Liver (tissue), 9 donors: ENCODE results near the gene GPM6B. TPM values are rescaled to one million over a fixed set of nuclear protein-coding genes. Genes with fewer than 3 reads are reported as not detected.

ENCODE experiments used
- DNase-seq: peaks from one replicate; pipeline ENCODE4 v3.0.0-alpha.2; 2017; ENCODE audit warnings: low spot score
- H3K27ac ChIP-seq, 2 donors: one replicate each; pipeline ENCODE4 v1.7.0; 2013; ENCODE audit warnings: inconsistent platforms in 2 of 2, low read length in 2 of 2, control low read depth in 1 of 2, low read depth in 1 of 2, mild to moderate bottlenecking in 1 of 2
- H3K27me3 ChIP-seq, 4 donors: one replicate each; pipeline versions ENCODE4 v1.6.1 to v1.7.0; 2013; ENCODE audit warnings: low read length in 3 of 4, inconsistent platforms in 1 of 4, mild to moderate bottlenecking in 1 of 4, moderate library complexity in 1 of 4; ENCODE audit not compliant: control insufficient read depth in 4 of 4, insufficient read depth in 4 of 4
- H3K36me3 ChIP-seq, 4 donors: one replicate each; pipeline versions ENCODE4 v1.6.1 to v1.7.0; 2013; ENCODE audit warnings: low read length in 3 of 4, mild to moderate bottlenecking in 3 of 4, low read depth in 1 of 4, moderate library complexity in 1 of 4; ENCODE audit not compliant: control insufficient read depth in 4 of 4, insufficient read depth in 3 of 4
- H3K4me1 ChIP-seq, 4 donors: one replicate each; pipeline versions ENCODE4 v1.6.1 to v1.7.0; 2013; ENCODE audit warnings: low read length in 3 of 4, mild to moderate bottlenecking in 3 of 4, moderate library complexity in 1 of 4; ENCODE audit not compliant: control insufficient read depth in 4 of 4, insufficient read depth in 4 of 4
- H3K4me3 ChIP-seq, 3 donors: one replicate each; pipeline versions ENCODE4 v1.6.1 to v1.7.0; 2013; ENCODE audit warnings: low read length in 3 of 3, control low read depth in 1 of 3, low read depth in 1 of 3, mild to moderate bottlenecking in 1 of 3
- H3K9ac ChIP-seq, 2 donors: one replicate each; pipeline ENCODE4 v1.7.0; 2013; ENCODE audit warnings: low read length in 2 of 2, mild to moderate bottlenecking in 2 of 2, moderate library complexity in 2 of 2, control low read depth in 1 of 2, low read depth in 1 of 2
- H3K9me3 ChIP-seq, 4 donors: one replicate each; pipeline versions ENCODE4 v1.6.1 to v1.7.0; 2013; ENCODE audit warnings: low read length in 3 of 4; ENCODE audit not compliant: control insufficient read depth in 4 of 4
- ATF3 ChIP-seq: IDR thresholded peaks from 2 replicates; pipeline ENCODE4 v1.6.1; 2016; ENCODE audit warnings: antibody characterized with exemption
- CTCF ChIP-seq: fragments of 150-350 bp; IDR thresholded peaks from 2 replicates; pipeline ENCODE4 v1.5.1; 2017; ENCODE audit warnings: improper control_type of control experiment, low read depth, low read length; ENCODE audit not compliant: missing input control
- EGR1 ChIP-seq, 2 donors: IDR thresholded peaks; 2 replicates each; pipeline ENCODE4 v1.6.1; 2016 to 2018; ENCODE audit warnings: antibody characterized with exemption in 2 of 2, low read depth in 2 of 2
- FOXA1 ChIP-seq: IDR thresholded peaks from 2 replicates; pipeline ENCODE4 v1.6.1; 2016; ENCODE audit warnings: antibody characterized with exemption
- FOXA2 ChIP-seq: IDR thresholded peaks from 2 replicates; pipeline ENCODE4 v1.6.1; 2016; ENCODE audit warnings: antibody characterized with exemption
- GABPA ChIP-seq, 2 donors: IDR thresholded peaks in 1 of 2; conservative IDR thresholded peaks in 1 of 2; 2 replicates each; pipeline ENCODE4 v1.6.1; 2016; ENCODE audit warnings: antibody characterized with exemption in 2 of 2, mild to moderate bottlenecking in 1 of 2, moderate library complexity in 1 of 2
- HNF4A ChIP-seq, 2 donors: conservative IDR thresholded peaks; 2 replicates each; pipeline ENCODE4 v1.6.1; 2016; ENCODE audit warnings: antibody characterized with exemption in 2 of 2, mild to moderate bottlenecking in 2 of 2
- HNF4G ChIP-seq: IDR thresholded peaks from 2 replicates; pipeline ENCODE4 v1.6.1; 2016; ENCODE audit warnings: antibody characterized with exemption
- JUND ChIP-seq, 2 donors: IDR thresholded peaks; 2 replicates each; pipeline ENCODE4 v1.6.1; 2016; ENCODE audit warnings: antibody characterized with exemption in 2 of 2
- MAX ChIP-seq: IDR thresholded peaks from 2 replicates; pipeline ENCODE4 v1.6.1; 2016; ENCODE audit warnings: antibody characterized with exemption
- NR2F2 ChIP-seq: IDR thresholded peaks from 2 replicates; pipeline ENCODE4 v1.6.1; 2016; ENCODE audit warnings: antibody characterized with exemption
- RAD21 ChIP-seq, 2 donors: IDR thresholded peaks; 2 replicates each; pipeline ENCODE4 v1.6.1; 2016; ENCODE audit warnings: antibody characterized with exemption in 2 of 2, mild to moderate bottlenecking in 2 of 2
- RXRA ChIP-seq, 2 donors: IDR thresholded peaks; 2 replicates each; pipeline ENCODE4 v1.6.1; 2017 to 2018; ENCODE audit warnings: antibody characterized with exemption in 2 of 2, mild to moderate bottlenecking in 1 of 2
- SP1 ChIP-seq: IDR thresholded peaks from 2 replicates; pipeline ENCODE4 v1.6.1; 2018; ENCODE audit warnings: antibody characterized with exemption, mild to moderate bottlenecking
- TAF1 ChIP-seq: conservative IDR thresholded peaks from 2 replicates; pipeline ENCODE4 v1.6.1; 2016; ENCODE audit warnings: antibody characterized with exemption, mild to moderate bottlenecking
- YY1 ChIP-seq: IDR thresholded peaks from 2 replicates; pipeline ENCODE4 v1.6.1; 2016; ENCODE audit warnings: antibody characterized with exemption, mild to moderate bottlenecking
- WGBS: extraction: QIAGEN DNeasy Blood & Tissue Kit; methylation state at CpG from one replicate; pipeline ENCODE4 v1.1.7; 2013; 5-methylcytosine and 5-hydroxymethylcytosine counted together
- polyA plus RNA-seq, 2 donors: library from polyadenylated mRNA; stranded (reverse) in 1 of 2; unstranded in 1 of 2; fragments of 200-250 nt in 1 of 2; fragments of >200 nt in 1 of 2; fragmentation: Nextera tagmentation in 1 of 2; extraction: Ambion mirVana in 1 of 2; gene quantifications; one replicate each; pipeline versions ENCODE4 v1.2.1 to v1.2.3, GENCODE V29; 2013 to 2015
- total RNA-seq, 2 donors: library from RNA; depleted of rRNA; stranded (reverse); fragments of >200 nt; gene quantifications; one replicate each; pipeline ENCODE4 v1.2.3, GENCODE V29; 2014
- TF ChIP-seq, protein P1 (sequence below): IDR thresholded peaks from 2 replicates; pipeline ENCODE4 v1.6.1; 2016; ENCODE audit warnings: antibody characterized with exemption
- TF ChIP-seq, protein P2 (sequence below): IDR thresholded peaks from 2 replicates; pipeline ENCODE4 v1.6.1; 2016; ENCODE audit warnings: antibody characterized with exemption, mild to moderate bottlenecking
- donor health status: healthy.
- donor health status: healthy.
- donor health status: healthy.
- donor health status: healthy.
- donor health status: healthy.

Gene GPM6B
- total and polyA plus RNA-seq, 4 donors = 0.42 to 2.3 (median 0.72) TPM

DNA sequence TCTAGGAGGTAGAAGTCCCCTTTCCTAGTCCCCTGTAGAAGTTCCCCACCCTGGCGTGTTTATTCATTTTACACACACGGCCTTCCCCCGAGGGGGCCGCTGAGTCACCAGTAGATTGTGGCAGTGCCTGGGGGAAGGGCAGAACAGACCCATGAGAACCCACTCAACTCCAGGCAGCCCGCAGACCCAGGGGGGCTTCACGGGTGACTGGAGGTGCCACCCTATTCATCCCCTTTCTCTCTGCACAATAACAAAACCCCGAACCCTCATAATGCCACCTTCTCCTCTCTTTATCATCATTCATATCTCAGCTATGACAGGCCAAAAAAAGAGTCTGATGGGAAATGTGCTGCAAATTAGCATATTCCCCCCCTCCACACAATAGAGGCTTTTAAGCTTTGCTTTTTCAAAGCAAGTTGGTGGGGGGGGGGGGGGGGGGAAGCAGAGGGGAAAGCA, 20.4 kb upstream of the GPM6B start (continued):
- no peak for TF ChIP-seq YY1
- no peak for TF ChIP-seq SP1
- no peak for TF ChIP-seq NR2F2
- TF ChIP-seq CTCF = no peak
- no peak for TF ChIP-seq HNF4G
- no peak for TF ChIP-seq TAF1
- TF ChIP-seq ATF3 = no peak
- TF ChIP-seq JUND (IDR thresholded peaks at IDR 0.05) = no peak

GRCh38 chrX:13836575-13836974, 19.7 kb upstream of the GPM6B start:
- H3K4me3 ChIP-seq = no peak overlapping the region
- peaks cover 0 to 2% (median 0%) of the 10 kb centered on the region in 4 donors for H3K27me3 ChIP-seq
- no peak overlapping the region for H3K27ac ChIP-seq
- H3K9ac ChIP-seq = no peak overlapping the region
- H3K36me3 ChIP-seq = no peaks in the 10 kb centered on the region
- H3K4me1 ChIP-seq = no peaks in the 10 kb centered on the region
- DNase-seq = no peak
- H3K9me3 ChIP-seq = peaks cover 0 to 3% (median 0%) of the 10 kb centered on the region in 4 donors
- TF ChIP-seq HNF4G (no peak), MAX (no peak), JUND (IDR thresholded peaks at IDR 0.05) (no peak), GABPA (IDR thresholded peaks at IDR 0.05 in 1 of 2, conservative IDR thresholded peaks at IDR 0.05 in 1 of 2) (no peak), YY1 (no peak), CTCF (no peak), TAF1 (no peak), NR2F2 (no peak), FOXA2 (no peak), HNF4A (conservative IDR thresholded peaks at IDR 0.05) (no peak), RAD21 (IDR thresholded peaks at IDR 0.05) (no peak), EGR1 (IDR thresholded peaks at IDR 0.05; ENCODE audit: low read depth in 2 of 2) (no peak), RXRA (IDR thresholded peaks at IDR 0.05) (no peak), SP1 (no peak), ATF3 (no peak), FOXA1 (no peak)
- TF ChIP-seq, protein P1, sequence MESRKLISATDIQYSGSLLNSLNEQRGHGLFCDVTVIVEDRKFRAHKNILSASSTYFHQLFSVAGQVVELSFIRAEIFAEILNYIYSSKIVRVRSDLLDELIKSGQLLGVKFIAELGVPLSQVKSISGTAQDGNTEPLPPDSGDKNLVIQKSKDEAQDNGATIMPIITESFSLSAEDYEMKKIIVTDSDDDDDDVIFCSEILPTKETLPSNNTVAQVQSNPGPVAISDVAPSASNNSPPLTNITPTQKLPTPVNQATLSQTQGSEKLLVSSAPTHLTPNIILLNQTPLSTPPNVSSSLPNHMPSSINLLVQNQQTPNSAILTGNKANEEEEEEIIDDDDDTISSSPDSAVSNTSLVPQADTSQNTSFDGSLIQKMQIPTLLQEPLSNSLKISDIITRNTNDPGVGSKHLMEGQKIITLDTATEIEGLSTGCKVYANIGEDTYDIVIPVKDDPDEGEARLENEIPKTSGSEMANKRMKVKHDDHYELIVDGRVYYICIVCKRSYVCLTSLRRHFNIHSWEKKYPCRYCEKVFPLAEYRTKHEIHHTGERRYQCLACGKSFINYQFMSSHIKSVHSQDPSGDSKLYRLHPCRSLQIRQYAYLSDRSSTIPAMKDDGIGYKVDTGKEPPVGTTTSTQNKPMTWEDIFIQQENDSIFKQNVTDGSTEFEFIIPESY = no peak
- TF ChIP-seq, protein P2, sequence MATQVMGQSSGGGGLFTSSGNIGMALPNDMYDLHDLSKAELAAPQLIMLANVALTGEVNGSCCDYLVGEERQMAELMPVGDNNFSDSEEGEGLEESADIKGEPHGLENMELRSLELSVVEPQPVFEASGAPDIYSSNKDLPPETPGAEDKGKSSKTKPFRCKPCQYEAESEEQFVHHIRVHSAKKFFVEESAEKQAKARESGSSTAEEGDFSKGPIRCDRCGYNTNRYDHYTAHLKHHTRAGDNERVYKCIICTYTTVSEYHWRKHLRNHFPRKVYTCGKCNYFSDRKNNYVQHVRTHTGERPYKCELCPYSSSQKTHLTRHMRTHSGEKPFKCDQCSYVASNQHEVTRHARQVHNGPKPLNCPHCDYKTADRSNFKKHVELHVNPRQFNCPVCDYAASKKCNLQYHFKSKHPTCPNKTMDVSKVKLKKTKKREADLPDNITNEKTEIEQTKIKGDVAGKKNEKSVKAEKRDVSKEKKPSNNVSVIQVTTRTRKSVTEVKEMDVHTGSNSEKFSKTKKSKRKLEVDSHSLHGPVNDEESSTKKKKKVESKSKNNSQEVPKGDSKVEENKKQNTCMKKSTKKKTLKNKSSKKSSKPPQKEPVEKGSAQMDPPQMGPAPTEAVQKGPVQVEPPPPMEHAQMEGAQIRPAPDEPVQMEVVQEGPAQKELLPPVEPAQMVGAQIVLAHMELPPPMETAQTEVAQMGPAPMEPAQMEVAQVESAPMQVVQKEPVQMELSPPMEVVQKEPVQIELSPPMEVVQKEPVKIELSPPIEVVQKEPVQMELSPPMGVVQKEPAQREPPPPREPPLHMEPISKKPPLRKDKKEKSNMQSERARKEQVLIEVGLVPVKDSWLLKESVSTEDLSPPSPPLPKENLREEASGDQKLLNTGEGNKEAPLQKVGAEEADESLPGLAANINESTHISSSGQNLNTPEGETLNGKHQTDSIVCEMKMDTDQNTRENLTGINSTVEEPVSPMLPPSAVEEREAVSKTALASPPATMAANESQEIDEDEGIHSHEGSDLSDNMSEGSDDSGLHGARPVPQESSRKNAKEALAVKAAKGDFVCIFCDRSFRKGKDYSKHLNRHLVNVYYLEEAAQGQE = no peak
- 74% methylated on average over 6 of the region's 6 CpGs for WGBS
